GM10847 (cell line): ENCODE data around the gene CYTL1.

Source experiments
- POLR2A ChIP-seq: IDR thresholded peaks from 2 replicates; pipeline ENCODE4 v1.6.1; 2011; ENCODE audit not compliant: insufficient read length; ENCODE audit errors: extremely low read depth

Gene CYTL1

GRCh38 chr4:5012958-5013357, 6.3 kb downstream of the CYTL1 start:
- TF ChIP-seq POLR2A, result no peak

DNA sequence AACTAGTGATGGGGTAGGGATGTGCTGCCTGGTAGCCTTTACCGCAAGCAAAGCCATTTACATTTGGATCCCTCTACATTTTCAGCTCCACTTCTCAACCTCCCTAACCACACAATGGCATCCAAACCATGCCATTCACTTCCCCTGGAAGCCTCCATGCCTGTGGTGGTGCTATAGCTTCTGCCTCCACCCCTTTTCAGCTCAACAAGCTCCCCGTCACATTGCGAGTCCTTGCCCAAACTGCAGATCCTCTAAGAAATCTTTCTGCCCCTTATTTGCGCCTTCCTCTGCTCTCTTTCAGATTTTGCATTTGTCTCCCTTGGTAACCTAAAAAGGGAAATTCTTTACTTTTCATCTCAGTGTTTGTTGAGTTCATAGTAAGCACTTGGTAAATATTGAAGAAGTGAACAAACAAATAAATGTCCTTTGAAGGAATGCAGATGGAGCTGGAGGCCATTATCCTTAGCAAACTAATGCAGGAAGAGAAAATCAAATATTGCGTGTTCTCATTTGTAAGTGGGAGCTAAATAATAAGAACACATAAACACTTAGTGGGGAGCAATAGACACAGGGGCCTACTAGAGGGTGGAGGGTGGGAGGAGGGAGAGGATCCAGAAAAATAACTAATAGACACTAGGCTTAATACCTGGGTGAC, 6.9 kb downstream of the CYTL1 start:
- TF ChIP-seq POLR2A, result no peak

DNA sequence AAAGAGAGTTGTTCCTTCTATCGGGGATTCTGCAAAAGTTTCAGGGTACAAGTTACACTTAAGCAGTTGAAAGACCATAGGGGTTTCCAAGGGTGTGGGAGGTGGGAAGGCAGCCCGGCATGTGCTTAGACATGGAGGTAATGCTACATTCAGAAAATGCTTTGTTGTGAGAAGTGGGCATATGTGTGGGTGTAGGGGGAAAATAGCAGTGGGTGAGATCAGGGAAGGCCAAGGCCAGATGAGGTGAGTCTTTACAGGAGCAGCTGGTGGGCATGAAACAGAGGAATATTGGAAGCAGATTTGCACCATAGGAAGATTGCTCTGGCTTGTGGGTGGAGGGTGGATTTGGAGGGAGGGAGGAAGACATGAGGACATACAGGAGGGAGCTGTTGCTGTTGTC, 8.3 kb downstream of the CYTL1 start:
- TF ChIP-seq POLR2A, result no peak

GRCh38 chr4:5009796-5010195, 9.5 kb downstream of the CYTL1 start:
- TF ChIP-seq POLR2A, result no peak

GRCh38 chr4:5004496-5004895, 14.8 kb downstream of the CYTL1 start:
- no peak for TF ChIP-seq POLR2A

DNA sequence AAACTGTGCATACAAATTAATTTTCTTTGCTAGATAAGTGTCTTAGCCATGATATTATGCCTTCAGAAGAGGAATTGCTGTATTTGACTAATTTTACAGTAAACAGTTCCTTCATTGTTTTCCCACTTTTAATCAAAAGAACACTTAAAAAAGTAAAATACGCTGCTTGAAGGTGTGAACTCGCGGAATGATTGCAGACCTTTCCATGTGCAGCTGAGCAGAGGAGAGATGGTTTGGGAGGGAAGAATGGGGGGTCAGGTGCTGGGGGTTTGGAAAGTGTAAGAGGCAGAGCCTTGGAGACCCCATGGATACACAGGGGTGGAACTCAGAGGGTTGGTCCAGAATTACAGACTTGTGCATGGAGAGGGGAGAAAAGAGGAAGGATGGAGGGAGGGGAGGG, 15.3 kb downstream of the CYTL1 start:
- no peak for TF ChIP-seq POLR2A

DNA sequence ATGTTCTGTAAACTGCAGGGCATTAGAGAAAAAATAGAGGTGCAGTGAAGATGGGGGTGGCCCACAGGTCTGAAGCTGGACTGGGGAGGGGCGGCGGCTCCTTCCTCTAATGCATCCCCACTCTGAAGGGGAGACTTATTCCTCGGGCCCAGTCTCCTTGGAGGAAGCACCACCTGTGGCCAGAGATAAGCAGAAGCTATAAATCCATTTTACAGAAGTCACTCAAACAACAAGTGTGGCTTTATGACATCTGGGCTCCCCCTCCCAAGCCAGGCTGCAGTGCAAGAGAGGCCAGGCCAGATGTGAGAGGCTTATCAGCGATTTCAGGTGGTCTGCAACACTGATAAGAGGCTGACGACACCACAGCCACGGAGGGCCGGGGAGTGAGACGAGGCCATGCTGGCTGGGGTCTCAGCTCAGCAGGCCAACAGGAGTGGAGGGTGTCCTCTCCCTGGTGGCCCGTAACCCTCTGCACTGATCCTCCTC, 15.8 kb downstream of the CYTL1 start:
- TF ChIP-seq POLR2A, result no peak

DNA sequence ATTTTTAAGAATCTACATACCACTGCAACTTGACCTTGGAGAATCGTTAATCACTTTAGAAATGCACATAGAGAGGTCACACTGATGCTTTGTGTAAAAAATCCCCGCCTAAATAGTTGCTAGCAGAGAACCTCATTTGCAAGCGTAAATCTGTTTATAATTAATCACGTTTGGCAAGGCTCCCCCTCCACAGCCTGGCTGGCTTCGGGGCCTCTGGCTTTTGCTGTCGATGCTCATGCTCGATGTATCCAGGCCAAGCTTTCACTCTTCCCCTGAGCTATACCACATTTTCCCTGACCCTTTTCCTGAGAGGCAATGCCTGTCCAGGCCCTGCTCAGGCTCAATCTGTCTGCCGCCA, 23.4 kb downstream of the CYTL1 start:
- no peak for TF ChIP-seq POLR2A

DNA sequence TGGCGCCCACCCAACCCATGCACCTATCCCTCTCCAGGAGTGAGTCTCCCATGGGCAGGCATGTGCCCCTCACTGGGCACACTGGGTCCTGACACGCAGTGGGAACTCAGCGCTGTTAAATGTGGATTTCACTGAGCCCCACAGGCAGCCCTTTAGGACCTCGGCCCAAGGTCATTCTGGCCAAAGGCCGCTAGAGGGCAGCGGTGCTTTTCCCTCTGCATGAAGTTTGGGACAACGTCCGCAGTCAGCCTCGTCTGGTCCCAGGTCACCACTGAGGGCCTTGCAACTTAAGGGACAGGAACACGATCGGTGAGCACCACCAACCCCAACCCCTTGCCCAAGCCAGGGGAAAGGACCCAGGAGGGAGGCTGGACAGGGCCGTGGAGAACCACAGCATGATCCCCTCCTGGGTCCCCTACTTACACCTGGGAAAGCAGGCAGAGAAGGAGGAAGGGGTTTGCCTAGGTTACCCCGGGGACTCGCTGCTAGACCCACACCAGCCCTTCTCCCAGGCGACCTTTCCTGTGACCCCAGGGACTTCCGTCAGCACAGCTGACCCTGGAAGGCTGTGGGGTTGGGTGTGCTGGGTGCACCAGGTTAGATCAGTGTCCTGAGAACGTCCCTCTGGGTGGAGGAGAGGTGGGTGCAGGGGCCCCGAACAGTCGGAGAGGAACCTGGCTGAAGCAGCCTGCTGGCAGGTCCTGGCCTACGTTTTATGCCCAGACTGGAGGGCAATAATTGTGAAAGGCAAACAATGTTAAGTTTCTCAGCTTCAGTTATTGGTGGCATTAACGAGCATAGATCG, 24.0 kb downstream of the CYTL1 start:
- TF ChIP-seq POLR2A, result no peak

DNA sequence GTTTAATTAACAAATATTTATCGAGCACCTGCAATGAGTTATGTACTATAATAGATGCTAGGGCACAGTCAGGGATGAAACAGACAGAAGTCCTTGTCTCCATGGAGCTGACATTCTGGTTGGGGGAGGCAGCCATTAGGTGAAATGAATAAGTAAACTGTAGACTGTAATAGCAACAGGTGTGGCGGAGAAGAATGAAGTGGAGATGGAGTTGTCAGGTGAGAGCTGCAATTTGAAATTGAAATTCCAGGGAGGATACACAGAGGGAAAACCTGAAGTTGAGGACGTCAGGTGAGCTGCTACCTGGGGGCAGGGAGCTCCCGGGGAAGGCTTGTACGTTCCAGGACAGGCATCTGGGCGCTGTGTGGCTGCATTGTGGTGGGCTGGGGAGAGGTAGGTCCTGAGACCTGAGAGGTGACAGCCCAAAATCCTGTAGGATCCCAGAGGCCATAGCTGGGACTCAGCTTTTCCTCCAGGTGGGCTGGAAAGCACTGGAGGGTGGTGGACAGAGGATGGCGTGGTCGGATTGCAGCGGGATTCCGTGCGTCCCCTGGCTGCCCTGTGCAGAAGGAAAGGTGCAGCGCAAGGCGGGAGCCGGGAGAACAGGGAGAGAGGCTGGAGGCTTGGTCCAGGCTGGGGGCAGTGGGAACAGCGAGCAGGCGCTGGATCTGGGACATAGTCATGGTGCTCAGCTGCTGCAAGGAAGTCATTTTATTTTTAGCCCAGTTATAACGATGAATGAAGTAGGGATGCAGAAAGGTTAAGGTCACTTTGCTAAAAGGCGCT, 24.8 kb downstream of the CYTL1 start:
- TF ChIP-seq POLR2A, result no peak

DNA sequence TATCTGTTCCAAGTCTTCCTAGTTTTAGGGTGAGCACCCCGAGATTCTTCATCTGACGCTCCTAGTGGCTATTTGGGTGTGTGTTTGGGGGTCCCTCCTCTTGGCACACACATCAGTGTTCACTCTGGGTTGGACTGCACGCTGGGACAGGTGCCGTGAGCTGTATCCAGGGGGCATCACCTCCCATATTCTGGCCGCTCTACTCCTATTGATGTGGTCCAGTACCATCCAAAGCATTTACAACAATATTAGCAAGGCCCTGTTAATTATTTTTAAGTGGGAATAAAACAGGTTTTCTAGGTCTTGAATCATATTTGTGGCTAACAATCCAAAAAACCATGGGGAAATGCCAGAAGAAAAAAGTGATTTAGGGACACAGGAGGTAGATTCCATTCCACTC, 26.4 kb downstream of the CYTL1 start:
- no peak for TF ChIP-seq POLR2A

GRCh38 chr4:4991541-4992099, 27.6 kb downstream of the CYTL1 start:
- no peak for TF ChIP-seq POLR2A

GRCh38 chr4:4990857-4991540, 28.3 kb downstream of the CYTL1 start:
- no peak for TF ChIP-seq POLR2A

- TF ChIP-seq POLR2A, result no peak
Observed at GRCh38 chr4:4990329-4990728, 28.9 kb downstream of the CYTL1 start.

DNA sequence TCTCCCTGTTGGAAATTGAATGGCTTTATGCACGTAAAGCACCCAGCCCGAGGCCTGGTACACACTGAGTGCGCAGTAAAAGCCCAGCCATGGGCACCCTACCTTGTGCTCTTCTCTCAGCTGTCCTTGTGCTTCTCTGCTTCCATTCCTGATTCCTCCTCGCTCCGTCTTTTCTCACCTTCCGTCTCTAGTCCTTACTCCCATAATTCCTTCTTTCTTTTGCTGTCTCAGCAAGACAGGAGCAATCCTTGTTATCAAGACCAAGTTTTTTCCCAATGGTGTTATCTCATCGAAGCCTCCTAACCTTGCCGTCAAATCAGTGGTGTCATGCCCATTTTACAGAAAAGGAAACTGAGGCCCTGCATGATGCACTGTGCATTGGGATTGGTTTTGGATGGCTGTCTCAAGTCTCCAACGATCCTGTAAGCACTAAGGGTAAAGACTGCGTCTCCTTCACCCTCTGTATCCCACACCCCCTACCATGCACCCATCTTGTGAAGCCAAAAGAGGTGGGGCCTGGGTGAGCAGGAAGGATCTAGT, 30.1 kb downstream of the CYTL1 start:
- TF ChIP-seq POLR2A, result no peak
